ENCODE measurements around the gene SETD5. TPM values are rescaled to one million over a fixed set of nuclear protein-coding genes. Genes with fewer than 3 reads are reported as not detected.

Gene SETD5
- total RNA-seq, 1 donor from 2014 or later, result 125 TPM

DNA sequence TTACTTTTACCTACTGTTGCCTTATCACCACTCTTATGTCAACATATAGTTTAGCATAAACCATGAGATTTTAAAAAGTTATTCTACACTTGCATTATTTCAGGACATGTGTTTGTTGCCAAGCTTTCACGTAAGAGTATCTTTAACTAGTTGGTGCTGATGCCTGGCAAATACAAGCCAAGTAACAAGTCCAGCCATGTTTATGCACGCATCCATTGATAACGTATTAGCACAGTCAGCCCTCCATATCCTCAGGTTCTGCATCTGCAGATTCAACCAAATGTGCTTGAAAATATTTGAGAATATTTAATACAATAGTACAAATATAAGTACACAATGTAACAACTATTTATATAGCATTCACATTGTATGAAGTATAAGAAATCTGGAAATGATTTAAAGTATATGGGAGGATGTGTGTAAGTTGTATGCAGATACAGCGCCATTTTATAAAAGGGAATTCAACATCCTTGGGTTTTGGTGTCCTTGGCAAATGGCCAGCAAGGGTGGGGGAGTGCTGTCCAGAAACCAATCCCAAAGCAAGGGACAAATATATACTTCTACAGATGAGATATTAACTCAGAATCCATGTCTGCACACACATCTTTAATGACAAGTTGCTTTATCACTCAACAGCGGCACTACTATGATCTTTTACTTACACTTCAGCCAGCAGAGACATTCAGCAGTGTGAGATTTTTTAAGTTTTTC is 8.7 kb upstream of the SETD5 start:
- intact Hi-C loops (cut with micrococcal nuclease), result no loop called here

DNA sequence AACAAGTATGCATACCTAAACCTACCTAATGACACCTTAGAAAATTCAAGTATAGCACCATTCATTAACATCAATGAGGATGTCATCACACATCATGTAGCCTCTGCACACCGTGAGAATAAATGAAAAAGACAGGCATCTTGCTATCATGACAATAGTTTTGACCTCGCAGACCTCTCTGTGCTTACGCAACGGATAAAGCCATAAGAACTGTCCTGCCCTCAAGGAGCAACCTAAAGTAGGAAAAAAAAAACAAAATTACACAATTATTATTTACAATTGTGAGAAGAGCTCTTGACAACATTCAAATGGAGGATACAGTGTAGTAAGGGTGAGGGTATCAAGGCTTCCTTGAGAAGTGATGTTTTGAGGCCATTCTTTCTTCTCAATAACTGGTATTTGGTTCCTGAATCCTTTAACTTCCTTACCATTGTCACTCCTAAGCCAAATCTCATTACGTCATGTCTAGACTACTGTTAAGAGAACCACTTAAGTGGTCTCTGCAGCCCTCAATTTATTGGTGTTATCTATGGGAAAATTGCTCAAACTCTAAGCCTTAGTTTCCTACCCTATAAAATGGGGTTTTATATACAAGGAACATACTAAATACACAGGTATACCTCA is 7.0 kb upstream of the SETD5 start:
- intact Hi-C loops (cut with micrococcal nuclease), result no loop called here

DNA sequence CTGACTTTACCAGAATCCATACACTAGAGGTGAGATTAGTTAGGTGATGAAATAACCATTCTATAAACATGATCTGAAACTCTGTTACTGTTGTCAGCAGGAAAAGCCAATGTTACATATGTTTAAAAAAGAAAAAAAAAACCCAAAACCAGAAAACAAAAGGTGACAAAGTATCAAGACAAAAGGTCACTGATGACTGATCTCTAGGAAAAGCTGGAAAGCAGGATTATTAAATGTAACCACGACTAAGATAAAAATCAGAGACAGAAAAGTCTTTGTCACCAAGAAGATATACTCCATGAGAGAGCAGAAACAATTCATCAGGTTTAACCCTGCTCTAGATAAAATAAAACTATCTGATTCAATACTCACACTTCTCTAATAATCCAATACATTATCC is 5.4 kb upstream of the SETD5 start:
- intact Hi-C loops (cut with micrococcal nuclease), result no loop called here

DNA sequence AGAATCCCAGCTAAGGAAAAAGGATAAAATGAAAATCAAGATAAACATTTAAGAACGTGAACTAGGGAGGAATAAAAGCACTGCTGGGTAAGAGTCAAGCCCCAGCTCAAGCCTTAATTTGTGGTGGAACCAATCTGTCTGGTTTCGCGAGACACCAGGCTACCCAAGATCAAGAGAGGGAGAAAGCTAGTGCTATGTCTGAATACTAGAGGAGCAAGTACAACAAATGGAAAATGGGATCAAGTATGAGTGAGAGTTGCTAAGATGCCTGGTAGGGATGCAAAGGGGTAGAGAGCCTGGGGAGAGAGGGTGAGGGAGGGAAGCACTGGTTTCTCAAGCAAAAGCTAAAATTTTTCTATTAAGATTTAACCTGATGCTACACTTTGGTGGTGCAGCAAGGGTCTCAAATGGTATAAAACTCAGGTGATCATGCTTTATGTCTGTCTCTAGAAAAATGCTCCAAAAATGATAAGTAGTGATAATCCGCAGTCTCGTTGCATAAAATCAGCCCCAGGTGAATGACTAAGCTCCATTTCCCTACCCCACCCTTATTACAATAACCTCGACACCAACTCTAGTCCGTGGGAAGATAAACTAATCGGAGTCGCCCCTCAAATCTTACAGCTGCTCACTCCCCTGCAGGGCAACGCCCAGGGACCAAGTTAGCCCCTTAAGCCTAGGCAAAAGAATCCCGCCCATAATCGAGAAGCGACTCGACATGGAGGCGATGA is 1.7 kb upstream of the SETD5 start:
- intact Hi-C loops (cut with micrococcal nuclease), result loop anchor here (1.0 to 2.0 kb wide), 8 partner anchors 27 to 853 kb away; partner anchors contain the start of genes CRELD1, EMC3, RAD18 and TADA3

DNA sequence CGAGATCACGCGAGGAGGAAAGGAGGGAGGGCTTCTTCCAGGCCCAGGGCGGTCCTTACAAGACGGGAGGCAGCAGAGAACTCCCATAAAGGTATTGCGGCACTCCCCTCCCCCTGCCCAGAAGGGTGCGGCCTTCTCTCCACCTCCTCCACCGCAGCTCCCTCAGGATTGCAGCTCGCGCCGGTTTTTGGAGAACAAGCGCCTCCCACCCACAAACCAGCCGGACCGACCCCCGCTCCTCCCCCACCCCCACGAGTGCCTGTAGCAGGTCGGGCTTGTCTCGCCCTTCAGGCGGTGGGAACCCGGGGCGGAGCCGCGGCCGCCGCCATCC is 1.1 kb upstream of the SETD5 start:
- intact Hi-C loops (cut with micrococcal nuclease), result loop anchor here (1.0 to 2.0 kb wide), 8 partner anchors 27 to 853 kb away; partner anchors contain the start of genes CRELD1, EMC3, RAD18 and TADA3

DNA sequence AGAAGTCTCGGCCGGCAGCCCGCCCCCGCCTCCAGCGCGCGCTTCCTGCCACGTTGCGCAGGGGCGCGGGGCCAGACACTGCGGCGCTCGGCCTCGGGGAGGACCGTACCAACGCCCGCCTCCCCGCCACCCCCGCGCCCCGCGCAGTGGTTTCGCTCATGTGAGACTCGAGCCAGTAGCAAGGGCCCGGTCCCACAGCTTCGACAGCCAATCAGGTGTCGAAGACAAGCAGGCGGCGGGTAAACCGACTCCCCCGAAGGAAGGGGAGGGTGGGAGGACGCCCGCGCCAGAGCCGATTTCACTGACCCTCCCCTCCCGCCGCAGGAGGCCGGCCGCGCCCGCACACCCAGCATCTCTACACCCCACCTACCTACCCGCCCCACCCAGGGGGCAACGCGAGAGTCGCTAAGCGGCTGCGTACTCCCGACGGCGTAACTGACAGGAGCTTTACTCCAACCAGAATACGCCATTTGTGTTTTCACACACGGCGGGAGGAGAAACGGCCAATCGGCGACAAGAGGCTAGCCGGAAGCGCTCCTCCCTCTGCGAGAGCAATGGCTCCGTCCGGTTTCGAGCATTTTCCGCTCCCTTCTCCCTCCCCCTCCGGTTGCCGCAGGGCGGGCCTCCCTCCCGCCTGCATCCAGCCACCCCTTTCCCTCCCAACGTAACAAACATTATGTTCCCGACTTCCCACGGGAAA is 633 bp upstream of the SETD5 start:
- intact Hi-C loops (cut with micrococcal nuclease), result loop anchor here (1.0 to 2.0 kb wide), 12 partner anchors 26 to 852 kb away; partner anchors contain the start of genes BRPF1, CRELD1, EMC3 and JAGN1

DNA sequence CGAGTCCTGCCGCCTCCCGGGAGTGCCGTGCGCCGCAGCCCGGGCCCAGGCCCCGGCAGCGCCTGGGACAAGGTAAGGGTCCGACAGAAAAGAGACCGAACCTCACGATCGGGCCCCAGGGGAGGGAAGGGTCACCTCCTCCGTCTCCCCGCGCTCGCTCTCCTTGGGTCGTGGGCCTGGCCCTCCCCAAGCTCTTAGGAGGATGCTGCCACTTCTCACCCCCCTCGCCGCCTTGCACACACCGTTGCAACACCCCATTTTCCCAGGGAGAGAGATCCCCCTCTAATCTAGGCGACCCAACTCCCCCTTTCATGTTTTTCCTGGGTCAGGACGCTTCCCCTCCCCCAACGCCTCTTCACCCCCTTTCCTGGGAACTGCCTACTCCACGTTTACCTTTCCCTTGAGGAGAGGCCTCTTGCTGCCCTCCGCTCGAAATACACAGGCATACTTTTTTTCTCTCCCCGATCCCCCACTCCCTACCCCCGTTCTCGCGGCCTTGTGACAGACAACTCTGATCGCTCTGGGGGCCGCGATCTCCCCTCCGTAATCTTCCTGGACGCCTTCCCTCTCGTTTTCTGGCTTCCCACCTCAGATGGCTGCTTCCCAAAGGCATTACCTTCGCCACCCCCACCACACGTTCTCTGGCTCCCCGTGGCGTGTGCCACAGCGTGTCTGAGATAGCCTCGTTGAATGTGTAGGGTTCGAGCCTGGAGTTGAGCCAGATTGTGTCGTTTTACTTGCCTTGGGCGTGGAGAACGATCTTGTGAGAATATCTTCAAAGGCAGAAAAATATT is 688 bp downstream of the SETD5 start:
- intact Hi-C loops (cut with micrococcal nuclease), result loop anchor here (1.0 to 2.0 kb wide), 10 partner anchors 25 to 851 kb away; partner anchors contain the start of genes BRPF1, CRELD1, EMC3 and JAGN1

DNA sequence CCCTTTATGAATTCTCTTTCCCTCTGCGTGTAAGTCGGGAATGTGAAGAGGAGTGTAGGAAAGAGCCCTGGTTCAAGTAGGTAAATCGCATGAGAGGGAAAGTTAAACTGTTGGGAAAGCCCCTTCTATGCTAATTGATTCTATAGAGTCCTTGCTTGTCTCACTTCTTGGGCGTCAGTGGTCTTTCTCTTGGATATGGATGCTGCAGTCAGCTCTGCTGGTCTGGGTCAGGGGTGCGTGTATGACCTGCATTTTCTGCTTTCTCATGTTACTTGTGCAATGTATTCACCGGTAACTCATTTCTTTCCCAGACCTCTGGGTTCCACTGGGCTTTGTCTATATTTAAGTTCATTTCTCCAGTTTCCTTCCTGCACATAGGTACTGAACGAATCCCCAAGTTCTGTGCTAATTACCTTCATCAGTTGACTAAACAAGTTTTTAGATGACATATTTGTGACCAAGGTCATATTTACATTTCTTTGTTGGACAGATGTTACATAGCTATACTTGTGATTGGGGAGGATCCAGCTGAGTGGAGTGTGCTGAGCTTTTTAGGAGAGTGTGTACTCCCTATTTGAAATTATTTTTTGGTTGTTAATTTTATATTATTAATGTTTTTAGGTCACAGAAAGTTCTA is 1.4 kb downstream of the SETD5 start:
- intact Hi-C loops (cut with micrococcal nuclease), result no loop called here

DNA sequence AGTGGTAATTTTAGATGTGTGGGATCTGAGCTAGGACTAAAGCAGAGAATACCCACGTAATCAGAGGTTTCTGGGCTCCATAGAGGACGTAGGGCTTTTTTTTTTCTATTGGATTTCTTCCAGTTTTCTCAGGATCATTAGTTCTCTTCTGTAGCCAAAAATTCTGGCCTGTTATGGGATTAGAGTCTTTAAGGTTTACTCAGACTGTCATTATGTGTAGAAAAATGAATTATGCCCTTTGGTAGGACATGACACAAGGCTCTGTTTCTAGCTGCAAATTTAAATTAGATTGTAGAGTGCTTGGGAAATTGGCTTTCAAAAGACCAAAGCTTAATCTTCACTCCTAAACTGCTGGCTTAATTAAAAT is 1.9 kb downstream of the SETD5 start:
- intact Hi-C loops (cut with micrococcal nuclease), result no loop called here

DNA sequence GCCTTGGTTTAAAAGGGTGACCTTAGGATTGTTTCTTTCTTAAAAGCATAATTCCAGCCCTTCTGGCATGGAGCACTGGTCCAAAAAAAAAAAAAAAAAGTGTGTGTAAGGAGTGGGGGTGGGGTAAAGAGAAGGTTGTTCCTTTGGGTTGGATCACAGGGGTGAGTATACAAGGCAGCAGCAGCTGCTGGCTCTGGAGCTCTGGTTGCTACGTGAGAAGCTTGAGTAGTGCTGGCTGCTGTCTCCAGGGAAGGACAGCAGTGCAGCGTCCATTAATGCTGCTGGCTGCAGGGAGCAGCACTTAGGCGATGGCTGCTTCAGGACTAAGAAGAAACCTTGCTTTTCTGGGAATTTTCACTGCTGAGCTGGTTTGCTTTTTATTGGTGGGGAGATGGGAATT is 2.3 kb downstream of the SETD5 start:
- intact Hi-C loops (cut with micrococcal nuclease), result no loop called here

DNA sequence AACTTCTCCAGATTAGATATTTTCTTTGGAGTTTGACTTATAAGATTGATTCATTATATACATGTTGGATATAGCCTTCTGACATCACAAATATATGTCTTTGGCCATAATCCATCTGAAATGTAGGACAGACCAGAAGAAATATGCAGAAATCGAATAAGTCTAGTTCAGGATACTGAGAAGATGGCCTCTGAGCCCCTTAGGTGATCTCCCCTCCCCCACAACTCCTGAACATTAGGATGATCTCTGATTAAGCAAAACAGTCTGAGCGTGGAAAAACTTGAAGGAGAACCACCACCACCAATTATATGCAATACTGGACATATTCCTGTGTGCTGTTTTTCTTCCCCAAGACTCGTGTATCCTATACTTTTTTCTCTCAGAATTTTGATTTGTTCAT is 3.2 kb downstream of the SETD5 start:
- intact Hi-C loops (cut with micrococcal nuclease), result no loop called here

DNA sequence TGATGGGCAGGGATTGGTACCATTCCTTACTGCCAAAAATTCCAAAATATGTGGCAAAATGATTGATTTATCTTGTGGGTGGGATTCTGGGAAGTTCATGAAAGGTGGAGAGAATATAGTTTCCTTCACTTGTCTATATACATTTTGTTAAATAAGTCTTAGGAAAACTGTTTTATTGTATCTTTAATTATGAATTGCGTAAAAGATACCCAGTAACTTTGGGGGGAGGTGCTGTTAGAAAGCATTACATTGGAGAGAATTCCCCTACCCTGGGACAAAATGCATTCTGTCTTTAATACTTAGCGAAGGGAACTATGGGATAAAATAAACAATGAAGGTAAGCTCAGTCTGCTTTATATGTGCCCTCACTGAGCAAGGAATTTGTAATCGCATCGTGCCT is 4.6 kb downstream of the SETD5 start:
- intact Hi-C loops (cut with micrococcal nuclease), result no loop called here

DNA sequence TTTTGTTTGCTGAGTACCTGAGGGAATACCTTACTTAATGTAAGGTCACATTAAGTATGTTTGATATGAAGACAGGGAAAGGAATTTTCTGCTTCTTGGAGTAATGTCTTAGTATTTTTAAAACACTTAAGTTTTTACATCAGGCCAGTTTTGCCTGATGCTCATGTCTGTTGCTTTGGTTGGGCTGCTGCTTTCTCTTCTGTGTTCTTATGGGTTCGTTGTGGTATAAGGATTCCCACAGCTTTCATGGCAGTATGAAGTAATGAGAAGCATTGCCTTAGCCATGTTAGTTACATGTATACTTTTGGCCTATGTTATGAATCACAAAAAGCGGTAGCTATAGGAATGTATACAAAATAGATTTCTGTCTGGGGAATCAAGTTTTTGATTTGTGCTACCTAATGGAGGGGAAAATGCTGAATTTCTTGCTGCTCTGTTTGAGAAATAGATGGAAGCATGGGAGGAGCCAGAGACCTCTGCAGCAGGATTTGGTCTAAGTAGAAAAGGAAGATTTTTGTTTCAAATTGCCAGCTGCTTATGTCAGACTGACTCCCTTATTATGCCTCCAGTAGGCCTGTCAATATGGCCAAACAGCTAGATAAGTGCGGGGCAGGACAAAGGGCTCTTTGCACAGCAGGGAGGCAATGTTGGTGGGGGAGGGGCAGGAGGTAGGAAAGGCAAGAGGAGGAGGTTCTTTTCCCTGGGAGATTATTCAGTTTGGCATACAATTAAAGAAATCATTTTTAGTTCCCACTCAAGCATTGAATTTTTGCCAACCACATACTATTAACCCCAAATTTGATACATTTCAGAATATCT is 5.2 kb downstream of the SETD5 start:
- intact Hi-C loops (cut with micrococcal nuclease), result no loop called here

DNA sequence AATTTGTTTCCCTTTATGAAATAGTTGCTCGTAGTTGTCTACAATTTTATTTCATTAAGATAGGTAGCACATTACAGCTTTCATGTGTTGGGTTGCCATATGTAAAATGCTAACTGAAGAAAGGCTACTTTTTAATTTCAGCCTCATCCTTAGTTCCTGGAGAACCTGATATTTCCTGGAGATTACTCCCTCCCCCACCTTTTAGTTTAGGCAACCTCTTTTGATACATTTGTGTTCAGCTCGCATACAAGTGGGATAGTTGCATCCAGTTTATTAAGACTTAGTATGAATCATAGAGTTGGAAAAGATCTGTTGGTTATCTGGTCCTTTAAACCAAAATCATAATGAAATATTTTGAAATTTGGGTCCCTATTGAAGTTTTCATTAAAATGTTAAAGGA is 6.0 kb downstream of the SETD5 start:
- intact Hi-C loops (cut with micrococcal nuclease), result no loop called here

DNA sequence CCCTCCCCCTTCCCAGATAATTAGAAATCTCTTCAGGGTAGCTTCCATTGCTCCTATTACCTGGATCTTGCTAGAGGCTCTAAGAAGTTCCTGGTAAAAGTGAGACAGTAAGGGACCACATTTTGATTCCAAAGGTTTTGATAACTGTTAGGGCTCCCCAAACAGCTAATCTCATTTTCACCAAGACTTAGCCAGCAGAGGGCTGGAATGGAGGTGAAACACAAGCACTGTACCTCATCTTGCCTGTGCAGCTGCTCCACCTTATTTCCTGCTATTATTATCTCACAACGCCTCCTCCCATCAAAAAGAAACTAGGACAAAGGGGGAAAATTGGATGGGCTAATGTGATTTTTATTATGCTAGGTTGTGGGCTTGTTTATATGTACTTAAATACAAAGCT is 7.3 kb downstream of the SETD5 start:
- intact Hi-C loops (cut with micrococcal nuclease), result no loop called here

DNA sequence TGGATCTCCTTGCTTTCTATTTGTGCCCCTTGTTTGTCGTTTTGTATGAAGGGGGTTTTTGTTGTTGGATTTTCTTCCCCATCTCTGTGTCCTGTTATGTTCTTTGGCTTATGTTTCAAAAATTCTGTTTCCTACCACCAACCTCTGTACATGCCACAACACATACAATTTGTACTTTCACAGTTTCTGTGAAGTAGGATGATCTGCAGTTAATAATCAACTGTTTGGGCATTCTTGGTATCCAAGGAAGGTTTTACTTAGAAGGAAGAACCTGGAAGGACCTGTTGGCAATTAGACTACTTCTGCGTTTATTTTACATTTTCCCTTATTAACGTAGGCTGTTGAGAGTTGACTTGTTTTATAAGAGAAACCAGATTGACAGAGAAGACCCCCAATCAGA is 8.3 kb downstream of the SETD5 start:
- intact Hi-C loops (cut with micrococcal nuclease), result no loop called here

DNA sequence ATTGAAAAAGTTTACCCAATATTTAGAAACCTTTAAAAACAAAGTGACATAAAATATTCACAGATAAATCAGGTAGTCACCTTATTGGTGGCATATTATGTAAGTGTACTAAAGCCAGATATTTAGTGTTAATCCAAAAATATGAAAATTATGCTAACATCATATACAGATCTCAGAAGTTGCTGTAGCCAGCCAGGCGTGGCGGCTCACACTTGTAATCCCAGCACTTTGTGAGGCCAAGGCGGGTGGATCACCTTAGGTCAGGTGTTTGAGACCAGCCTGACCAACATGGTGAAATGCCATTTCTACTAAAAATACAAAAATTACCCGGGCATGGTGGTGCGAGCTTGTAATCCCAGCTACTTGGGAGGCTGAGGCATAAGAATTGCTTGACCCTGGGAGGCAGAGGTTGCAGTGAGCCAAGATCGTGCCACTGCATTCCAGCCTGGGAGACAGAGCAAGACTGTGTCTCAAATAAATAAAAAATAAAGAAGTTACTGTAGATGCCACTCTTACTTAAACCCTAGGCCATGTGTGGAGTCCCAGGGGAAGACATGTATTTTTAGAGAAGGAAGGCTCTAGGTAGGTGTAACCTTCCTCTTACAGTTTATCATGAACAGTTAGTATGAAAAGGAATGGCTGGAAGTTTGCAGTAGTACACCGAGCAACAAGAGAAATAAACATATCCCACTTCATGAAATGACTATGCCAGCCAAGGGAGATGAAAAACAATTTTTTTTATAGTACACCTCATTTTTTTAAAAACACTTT is 9.6 kb downstream of the SETD5 start:
- intact Hi-C loops (cut with micrococcal nuclease), result no loop called here

DNA sequence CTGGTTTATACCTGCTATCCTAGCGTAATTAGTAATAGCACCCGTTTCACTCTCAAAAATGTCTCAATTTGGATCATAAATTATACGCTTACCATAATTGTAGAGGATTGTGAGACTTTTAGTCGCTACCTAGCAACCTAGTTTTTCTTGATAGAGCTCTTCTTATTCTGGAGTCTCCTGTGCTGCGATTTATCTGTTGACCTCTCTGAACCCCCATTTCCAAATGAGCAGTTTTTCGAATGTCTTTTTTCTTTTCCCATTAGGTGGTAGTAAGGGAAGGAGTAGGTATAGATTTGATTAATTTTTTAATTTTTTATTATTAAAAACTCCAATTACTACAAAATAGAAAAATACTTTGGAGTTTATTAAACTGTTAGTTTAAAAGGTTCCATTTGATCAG is 10.6 kb downstream of the SETD5 start:
- intact Hi-C loops (cut with micrococcal nuclease), result no loop called here

DNA sequence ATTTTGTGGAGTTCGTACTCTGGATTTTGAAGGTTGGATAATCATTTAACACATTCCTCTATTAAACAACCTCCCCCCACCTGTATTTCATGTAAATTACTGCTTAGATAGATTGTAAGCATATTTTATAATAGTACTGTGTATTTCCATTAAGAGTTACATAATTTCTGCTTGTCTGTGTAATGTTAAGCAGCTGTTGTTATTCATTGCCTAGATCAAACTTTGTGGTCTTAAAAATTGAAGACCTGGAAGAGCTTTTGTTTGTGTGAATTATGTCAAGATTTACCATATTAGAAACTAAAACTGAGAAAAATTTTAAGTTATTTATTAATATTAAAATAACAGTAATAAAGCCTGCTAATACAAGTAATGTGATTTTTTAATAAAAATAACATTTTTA is 11.1 kb downstream of the SETD5 start:
- intact Hi-C loops (cut with micrococcal nuclease), result no loop called here

All from T-helper 2 cell treated with Interferon-gamma antibody and Interleukin-4, amounts not matched to agents 100 ng/mL and 5 ng/mL, for 36 hours (primary cell).